Measurements from ENCODE around the gene TSACC.
"Not testable (repeated sequence)": the region's sequence is repeated elsewhere in the genome, so short reads cannot be mapped to it uniquely, and the experiment has no call there.

DNA sequence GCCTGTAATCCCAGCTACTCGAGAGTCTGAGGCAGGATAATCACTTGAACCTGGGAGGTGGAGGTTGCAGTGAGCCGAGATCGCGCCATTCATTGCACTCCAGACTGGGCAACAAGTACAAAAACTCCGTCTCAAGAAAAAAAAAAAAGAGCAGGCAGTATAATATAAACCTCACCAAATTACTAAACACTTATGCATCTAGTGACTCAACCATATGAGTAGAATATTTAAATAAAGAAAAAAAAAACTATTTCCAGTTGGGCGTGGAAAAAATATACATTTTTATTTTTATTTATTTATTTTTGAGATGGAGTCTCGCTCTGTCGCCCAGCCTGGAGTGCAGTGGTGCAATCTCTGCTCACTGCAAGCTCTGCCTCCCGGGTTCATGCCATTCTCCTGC is 15.1 kb upstream of the TSACC start:
- TF ChIP-seq, protein P1, sequence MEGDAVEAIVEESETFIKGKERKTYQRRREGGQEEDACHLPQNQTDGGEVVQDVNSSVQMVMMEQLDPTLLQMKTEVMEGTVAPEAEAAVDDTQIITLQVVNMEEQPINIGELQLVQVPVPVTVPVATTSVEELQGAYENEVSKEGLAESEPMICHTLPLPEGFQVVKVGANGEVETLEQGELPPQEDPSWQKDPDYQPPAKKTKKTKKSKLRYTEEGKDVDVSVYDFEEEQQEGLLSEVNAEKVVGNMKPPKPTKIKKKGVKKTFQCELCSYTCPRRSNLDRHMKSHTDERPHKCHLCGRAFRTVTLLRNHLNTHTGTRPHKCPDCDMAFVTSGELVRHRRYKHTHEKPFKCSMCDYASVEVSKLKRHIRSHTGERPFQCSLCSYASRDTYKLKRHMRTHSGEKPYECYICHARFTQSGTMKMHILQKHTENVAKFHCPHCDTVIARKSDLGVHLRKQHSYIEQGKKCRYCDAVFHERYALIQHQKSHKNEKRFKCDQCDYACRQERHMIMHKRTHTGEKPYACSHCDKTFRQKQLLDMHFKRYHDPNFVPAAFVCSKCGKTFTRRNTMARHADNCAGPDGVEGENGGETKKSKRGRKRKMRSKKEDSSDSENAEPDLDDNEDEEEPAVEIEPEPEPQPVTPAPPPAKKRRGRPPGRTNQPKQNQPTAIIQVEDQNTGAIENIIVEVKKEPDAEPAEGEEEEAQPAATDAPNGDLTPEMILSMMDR (IDR thresholded peaks at IDR 0.05): not testable (repeated sequence)
- TF ChIP-seq EP300, POLR2A (IDR thresholded peaks at IDR 0.05): not testable (repeated sequence)

All from stomach (tissue), 4 donors.